Tibial nerve (tissue), 4 donors: ENCODE measurements around the gene CHN1.

Source experiments
- EP300 ChIP-seq, 2 donors: sonication (generic); formaldehyde crosslinking; IDR thresholded peaks; one replicate each; pipeline ENCODE4 v1.6.1; 2017; ENCODE audit warnings: antibody characterized with exemption in 2 of 2, mild to moderate bottlenecking in 1 of 2
- TF ChIP-seq, protein P1 (sequence below), 5 experiments: fragments of 200-600 bp in 3 of 5; fragments of 450-650 bp in 2 of 5; sonication (generic) in 3 of 5; IDR thresholded peaks; one replicate each; pipeline ENCODE4 v1.5.1; 2016 to 2019; ENCODE audit warnings: antibody characterized with exemption in 5 of 5, mild to moderate bottlenecking in 3 of 5, moderate library complexity in 2 of 5

GRCh38 chr2:174877301-174877700 lies 127.9 kb downstream of the CHN1 start:
- TF ChIP-seq, protein P1, sequence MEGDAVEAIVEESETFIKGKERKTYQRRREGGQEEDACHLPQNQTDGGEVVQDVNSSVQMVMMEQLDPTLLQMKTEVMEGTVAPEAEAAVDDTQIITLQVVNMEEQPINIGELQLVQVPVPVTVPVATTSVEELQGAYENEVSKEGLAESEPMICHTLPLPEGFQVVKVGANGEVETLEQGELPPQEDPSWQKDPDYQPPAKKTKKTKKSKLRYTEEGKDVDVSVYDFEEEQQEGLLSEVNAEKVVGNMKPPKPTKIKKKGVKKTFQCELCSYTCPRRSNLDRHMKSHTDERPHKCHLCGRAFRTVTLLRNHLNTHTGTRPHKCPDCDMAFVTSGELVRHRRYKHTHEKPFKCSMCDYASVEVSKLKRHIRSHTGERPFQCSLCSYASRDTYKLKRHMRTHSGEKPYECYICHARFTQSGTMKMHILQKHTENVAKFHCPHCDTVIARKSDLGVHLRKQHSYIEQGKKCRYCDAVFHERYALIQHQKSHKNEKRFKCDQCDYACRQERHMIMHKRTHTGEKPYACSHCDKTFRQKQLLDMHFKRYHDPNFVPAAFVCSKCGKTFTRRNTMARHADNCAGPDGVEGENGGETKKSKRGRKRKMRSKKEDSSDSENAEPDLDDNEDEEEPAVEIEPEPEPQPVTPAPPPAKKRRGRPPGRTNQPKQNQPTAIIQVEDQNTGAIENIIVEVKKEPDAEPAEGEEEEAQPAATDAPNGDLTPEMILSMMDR (IDR thresholded peaks at IDR 0.05), result no peak
- TF ChIP-seq EP300 (IDR thresholded peaks at IDR 0.05), result no peak
